HG03565 (cell line): Measurements from ENCODE around the gene NFS1.
A peak's percentile ranks its signal among the peaks of the same experiment; 100 is the strongest.
"Not testable (repeated sequence)": the region's sequence is repeated elsewhere in the genome, so short reads cannot be mapped to it uniquely, and the experiment has no call there.

Source experiments
- ATAC-seq: cut with Tn5 transposase; IDR thresholded peaks from one replicate; pipeline ENCODE4 v1.9.1; 2021; ENCODE audit warnings: mild to moderate bottlenecking, moderate library complexity; ENCODE audit not compliant: unreplicated experiment

Gene NFS1

DNA sequence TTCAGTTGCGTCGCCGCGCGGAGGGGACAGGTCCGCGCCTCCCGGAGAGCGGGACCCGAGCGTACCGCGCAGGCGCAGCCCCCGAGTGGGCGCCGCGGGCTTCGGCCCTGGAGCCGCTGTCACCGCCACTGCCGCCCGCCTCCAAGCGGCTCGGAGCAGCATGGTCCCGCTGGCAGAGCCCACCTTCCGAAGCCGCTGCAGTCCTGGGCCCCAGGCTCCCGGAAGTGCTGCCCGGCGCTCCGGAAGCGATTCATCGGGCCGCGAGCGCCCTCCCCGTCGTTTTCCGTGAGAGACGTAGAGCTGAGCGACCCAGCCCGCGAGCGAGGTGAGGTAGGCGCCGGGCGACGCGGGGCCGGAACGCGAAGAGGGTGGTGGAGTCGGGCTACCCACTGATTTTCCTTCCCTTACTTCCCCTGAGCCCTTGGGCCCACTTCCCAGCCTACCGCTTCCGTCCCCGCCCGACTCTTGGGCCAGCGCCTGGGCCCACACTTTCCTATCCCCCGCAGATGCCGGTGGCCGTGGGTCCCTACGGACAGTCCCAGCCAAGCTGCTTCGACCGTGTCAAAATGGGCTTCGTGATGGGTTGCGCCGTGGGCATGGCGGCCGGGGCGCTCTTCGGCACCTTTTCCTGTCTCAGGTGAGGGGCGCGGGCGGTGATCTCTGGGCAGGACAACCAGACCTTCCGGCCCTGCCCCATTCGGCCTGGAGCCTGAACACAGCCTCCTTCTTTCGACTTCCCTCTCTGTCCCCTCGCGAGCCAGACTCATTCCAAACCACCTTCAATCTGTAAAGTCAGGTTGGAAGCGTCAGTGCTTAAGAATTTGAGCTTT lies at the start of gene NFS1, which contains the start of gene ROMO1:
Gene NFS1 (minus strand): TSS at position 226 of the 830 bp plus-strand sequence. CDS start 64 bp downstream, at position 162.
Gene ROMO1 (plus strand): TSS at position 279 of the 830 bp plus-strand sequence. CDS start 228 bp downstream, at position 507.
- peak; percentile 62 for ATAC-seq

DNA sequence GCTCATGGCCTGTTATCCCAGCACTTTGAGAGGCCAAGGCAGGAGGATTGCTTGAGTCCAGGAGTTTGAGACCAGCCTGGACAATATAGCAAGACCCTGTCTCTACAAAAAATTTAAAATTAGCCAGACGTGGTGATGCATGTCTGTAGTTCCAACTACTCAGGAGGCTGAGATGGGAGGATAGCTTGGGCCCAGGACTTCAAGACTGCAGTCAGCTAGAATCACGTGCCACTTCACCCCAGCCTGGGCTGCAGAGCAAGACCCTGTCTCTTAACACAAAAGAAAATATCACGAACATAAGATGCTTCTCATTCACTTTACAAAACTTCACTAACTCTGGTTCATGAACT lies 45.3 kb upstream of the NFS1 start:
- ATAC-seq, result not testable (repeated sequence)

DNA sequence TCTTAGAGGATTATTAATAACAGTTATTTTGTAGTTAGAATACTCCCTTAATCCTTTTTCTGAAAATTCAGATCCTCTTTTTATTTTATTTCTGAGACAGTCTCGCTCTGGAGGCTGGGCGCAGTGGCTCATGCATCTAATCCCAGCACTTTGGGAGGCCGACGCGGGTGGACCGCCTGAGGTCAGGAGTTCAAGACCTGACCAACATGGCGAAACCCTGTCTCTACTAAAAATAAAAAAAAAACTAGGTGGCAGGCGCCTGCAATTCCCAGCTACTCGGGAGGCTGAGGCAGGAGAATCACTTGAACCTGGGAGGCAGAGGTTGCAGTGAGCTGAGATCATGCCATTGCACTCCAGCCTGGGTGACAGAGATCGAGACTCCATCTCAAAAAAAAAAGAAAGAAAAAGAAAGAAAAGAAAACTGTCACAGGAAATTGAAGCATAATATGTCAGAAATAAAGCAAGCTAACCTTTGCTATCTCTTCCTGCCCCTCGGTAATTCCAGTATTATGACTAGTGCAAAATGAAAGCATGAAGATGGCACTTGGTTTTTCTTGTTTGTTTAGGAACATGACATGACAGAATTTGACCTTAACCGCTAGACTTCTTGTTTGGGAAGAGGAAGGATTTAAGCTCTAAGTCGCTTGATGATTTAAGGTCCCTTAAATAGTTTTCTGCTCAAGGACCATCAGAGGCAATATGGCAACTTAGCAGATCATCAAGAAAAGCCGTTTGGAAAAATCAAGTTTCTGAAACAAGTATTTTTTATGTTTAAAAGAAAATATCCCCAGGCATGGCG lies 44.7 kb upstream of the NFS1 start:
- ATAC-seq, result no peak

DNA sequence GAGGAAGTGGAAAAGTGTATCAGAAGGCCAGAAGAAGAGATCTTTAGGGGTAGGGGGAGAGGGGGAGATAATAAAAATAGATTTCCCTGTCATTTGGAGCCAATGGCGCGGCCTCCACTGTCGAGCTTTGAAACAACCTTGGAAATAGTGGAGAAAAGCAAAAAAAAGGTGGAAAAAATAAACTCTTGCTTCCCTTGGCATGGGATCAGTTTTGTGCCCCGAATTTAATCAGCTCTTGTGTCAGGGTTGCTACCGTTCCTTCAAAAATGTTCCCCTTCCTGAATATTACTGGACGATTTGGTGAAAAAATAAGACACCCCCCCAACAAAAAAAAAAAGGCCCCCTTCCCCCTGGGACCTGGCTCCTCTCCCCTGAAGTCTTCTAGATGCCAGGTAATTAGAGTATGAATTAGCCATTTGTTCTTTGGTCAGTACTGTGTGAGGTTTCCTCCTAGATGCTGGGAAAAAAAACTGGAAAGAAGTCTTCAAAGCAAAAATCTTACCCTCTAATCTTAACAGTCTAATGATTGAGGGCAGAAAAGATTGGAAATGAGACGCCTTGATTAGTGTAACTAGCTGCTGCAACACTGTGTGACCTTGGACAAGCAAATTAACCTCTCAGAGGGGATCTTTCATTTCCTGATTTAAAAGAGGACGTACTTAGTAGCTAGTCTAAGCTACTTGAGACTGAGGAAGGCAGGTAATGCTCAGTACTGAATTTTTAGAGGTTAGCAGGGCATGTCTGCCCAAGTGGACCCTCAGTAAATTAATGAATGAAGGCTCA lies 43.8 kb upstream of the NFS1 start:
- no peak for ATAC-seq

DNA sequence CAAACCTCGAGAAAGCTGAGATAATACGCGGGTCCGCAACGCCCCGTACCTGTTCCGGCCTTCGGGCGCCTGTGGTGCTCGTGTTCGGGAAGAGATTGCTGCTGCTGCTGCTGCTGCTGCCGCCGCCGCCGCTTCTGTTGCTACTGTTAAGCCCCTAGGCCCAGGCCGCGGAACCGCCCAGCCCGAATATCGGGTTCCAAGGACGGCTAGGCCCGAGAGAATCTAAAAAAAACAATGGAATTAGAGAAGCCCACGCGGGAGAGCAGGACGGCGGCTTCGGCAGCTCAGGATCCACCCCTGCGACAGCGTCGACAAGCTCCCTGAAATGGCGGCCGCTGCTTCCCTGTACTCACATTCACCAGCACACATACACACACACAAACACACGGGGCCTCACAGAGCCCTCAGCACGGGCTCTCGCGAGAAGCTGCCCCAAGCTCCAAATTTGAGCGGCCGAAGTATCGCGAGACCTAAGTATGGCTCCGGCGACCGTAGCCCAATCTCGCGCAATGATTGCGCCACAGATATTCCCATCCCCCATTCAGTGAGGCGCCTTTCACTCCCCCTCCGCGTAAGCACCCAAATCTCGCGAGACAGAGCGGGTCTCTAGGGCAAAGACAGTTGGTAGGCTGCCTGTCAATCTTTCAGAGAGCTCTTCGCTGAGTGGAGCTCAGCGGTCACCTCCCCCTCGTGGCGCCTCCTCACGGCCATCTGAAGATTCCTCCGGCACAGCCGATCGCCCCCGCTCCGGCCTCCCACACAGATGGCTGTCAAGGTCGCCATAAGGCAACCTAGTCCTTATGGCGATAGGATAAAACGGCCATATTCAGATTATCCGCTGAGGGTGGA lies 43.0 kb upstream of the NFS1 start, which contains the start of gene RBM39:
Gene RBM39 (minus strand): TSS at position 369 of the 849 bp plus-strand sequence. CDS start 1,386 bp downstream, outside the sequence.
- ATAC-seq, result peak; percentile 73

DNA sequence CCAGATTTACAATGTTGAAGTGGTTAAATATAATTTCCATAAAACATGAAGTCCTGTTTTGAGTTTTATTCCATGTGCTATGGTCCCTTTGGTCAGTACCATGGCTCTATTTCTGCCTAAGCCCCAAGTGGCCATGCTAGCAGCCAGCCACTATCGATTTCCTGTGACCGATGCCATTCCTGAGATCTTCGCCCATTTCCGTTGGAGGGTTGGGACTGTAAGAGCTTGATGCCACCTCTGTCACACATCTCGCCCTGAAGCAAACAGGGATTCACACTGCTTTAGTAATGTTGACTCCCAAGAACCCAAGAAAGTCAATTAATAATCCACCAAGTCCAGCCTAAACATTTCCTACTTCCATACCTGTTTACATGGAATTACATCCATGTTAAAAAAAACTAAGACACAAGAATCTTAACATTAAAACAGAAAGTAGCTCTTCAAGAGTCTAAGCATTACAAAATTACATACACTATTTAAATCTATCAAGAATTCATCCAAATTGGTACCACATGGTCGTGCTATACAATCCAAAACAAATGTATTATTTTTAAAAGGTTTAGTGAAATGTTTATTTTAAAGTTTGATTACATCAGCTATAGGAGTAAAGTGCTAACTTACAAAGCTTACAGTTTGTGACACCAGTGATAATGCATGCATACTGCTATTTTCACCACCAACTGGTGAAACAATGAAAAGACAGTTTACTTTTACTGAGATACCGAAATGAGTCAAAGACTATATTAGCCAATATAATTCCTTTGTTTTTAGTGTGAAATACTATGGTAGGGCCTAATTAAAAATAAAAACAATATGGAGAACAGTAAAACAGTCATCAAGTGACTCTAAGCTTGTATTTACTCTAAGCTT lies 40.4 kb upstream of the NFS1 start:
- no peak for ATAC-seq

DNA sequence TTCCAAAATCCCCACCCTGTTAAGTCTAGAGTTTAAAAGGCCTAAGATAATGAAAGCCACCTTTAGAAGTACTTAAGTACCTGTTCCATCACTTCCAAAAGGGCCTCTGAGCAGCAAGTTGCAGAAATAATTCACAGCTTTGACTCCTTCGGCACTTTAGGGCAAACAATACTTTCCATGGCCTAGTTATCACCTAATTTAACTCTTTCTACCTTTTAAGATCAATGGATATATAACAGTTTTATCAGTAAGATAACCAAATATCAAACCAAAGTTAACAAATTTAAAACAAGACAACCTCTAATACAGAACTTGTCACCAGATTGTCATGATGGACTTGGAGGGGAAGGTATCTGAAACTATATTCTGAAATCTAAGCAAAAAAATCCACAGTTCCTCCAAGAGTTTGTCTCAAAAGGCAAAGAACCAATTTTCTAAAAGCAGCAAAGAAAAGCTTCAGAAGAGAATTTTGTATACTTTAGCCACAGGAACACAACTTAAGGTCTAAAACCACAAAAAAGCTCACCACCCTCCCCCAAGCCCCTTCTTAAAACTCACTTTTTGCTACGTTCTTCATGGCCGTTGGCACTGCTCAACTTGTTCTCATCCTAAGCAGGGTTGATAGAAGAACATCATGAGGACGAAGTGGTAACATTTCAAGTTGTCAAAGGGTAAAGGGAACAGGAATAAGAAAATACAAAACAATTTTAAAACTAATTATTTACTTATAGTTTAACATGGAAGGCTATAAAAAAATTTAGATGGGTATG lies 39.4 kb upstream of the NFS1 start:
- no peak for ATAC-seq

DNA sequence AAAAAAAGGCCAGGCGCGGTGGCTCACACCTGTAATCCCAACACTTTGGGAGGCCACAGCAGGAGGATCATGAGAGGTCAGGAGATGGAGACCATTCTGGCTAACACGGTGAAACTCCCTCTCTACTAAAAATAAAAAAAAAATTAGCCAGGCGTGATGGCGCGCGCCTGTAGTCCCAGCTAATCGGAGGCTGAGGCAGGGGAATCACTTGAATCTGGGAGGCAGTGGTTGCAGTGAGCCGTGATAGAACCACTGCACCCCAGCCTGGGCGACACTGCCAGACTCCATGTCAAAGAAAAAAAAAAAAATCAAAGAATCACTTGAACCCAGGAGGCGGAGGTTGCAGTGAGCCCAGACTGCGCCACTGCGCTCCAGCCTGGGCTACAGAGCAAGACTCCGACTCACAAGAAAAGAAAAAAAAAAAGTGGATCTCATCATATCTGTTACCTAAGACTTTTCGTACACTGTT lies 38.7 kb upstream of the NFS1 start:
- ATAC-seq, result no peak

DNA sequence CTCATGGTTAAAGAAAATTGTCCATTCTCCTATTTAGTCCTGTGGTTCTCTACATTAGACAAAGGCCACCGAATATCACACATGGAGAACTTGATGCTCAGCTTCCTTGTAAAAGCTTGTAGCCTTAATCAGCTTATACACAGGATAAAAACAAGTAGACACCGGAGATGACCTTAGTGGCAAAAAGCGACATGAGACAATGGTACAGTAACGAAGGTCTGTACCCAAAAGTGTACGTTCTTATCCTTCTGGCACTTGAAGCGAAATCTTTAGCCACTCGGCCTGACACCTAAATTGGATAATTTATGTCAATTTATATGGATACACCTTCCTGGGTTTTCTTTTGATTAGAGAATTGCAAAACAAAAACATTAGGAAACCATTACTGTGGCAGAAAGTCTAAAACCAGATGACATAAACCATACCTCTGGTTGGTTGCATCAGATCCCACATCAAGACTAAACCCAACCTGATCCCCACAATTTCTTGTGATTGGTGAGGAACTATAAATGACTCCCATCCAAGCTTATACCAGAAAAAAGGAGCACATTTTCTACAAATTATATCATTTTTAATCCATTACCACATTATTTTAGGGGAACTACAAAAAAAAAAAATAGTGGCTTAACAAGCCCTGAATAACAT lies 36.8 kb upstream of the NFS1 start:
- ATAC-seq, result no peak

DNA sequence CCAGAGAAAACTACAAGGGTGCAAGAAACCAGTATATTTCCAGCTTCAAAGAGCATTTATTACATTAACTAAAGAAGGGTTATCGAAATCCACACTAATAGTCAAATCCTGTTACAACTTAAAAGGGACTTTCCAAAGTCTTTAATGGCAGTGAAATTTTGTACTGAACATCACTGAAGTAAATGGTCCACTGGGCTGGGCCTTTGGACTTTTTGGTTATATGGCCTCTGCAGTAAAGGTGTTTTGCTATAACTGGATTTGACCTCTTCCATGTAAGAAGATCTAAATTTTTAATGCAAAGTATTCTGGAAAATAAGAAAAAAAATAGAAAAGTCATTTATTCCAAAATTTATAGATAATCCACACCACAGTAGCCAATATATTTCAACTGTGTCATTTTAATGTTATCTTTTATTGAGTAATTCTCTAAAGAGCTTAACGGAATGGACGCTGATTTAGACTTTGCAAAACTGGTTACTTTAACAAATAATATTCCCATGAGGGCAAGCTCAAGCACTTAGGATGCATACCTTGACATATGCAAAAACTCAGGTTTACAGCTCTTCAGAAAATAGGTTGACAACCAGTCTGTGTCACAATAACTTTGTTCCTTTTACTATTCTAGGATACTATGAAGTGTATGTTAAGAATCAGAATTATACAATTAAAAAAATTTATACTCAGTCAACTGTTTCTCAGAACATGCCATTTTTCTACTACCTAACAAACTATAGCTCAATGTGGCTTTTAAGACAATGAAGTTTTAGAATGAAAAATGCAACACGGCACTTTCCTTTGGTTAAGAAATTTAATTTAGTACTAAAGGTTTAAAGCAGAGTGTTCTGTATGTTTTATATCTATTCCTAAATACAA lies 35.9 kb upstream of the NFS1 start:
- no peak for ATAC-seq

DNA sequence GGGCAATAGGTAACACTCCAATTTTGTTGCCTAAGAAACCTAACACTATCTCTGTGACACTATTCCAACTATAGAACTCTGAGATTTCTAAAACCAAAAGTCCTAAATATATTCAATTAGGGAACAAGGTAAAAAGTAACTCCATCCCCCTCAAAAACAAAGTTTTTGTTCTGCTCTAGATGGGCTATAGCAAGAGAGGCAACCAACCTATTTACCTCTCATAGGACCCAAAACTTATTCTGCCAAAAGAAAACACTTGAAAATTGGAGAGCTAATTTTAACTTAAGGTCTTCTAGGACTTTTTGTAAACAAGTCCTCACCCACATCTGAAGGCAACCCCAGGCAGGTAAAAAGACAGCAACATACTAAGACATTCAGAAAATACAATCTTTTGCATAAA lies 35.2 kb upstream of the NFS1 start:
- ATAC-seq, result no peak

DNA sequence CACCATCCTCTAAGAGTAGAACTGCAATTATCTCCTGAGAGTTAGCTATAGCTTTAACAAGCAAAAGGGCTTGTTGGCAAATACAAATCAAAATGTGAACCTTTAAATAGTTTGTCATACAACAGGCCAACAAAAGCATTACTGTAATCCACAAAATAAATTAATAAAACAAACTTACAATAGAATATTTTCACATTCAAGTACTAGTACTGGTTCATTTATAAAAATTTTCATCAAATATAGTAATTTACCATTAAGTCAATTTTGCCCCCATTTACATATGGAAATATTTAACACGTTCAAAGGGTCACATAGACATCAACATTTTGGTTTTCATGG lies 33.5 kb upstream of the NFS1 start:
- ATAC-seq, result no peak

DNA sequence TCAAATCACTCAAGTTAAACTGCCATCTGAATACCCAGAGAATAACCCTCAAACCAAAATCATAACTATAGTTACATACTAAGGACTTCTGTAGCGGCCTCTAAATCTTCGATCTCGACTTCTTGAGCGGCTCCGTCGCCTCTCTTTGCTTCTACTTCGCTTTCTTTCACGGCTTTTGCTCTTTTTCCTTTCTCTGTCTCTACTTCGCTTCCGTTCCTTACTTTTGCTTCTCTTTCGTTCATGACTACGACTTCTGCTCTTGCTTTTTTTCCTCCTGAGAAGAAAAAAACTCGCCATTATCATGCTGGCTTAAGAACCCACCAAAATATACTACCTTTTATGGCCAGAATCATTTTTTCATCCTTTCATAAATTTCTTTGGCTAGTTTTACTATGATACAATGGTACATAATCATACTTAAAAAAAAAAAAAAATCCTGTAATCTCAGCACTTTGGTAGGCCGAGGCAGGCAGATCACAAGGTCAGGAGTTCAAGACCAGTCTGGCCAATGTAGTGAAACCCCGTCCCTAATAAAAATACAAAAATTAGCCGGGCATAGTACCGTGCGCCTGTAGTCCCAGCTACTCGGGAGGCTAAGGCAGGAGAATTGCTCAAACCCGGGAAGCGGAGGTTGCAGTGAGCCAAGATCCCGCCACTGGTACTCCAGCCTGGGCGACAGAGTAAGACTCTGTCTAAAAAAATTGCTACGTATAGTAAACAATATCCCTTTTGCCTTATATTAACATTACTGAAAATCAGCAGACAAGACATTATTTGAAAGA lies 32.9 kb upstream of the NFS1 start:
- ATAC-seq, result no peak

DNA sequence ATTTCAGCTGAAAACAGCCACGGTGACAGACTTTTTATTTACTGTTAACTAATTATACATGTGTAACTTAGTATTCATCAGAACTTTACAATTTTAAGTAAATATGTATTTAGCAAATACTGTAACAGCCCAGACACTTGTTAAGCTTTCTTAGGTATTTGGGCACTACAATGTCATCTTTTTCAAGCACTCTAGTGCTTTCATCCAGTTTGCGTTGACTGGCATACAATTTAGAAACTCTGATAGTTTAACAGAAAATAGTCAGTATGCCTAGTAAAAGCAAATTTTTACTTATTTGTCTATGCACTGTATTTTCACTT lies 32.3 kb upstream of the NFS1 start:
- ATAC-seq, result no peak

DNA sequence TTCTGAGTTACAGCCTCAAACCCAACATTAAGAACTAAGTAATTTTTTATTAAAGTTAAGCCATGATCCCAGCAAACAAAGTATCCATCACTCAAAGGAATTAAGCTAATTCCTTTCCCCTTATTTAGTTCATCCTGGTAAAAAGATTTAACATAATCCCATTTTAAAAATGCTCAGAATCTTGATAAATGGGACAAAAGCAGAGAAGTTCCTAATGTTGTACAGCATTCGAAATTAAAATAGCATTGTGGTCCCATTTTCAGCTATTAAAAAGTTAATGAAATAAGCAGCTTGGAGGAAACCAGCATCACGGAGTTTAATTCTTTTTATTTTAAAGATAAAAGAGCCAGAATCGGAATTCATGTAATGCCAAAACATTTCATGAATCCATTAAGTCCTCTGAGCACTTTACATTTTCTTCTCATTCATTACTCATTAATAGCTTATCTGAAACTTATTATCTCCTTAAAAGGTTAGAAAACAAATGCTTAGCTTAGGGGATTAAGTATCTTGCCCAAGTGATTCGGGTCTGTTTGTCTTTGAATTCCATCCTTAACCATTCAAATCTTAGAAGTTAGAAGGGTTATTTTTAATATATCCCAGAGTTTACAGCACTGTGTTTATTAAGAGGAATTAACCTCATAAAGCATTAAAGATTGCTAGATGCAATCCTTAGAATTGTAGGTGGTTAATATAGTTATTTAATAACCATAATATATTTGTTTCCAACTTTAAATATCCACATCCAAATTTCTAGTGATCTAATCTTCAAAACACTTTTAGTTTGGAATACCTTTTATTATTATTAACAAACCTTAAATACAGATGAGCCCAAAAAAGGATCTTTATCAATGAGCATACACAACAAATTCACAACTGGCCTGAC lies 31.7 kb upstream of the NFS1 start:
- ATAC-seq, result no peak
